IMR-90 (cell line): ENCODE results near the gene COMMD1. TPM values are rescaled to one million over a fixed set of nuclear protein-coding genes. Genes with fewer than 3 reads are reported as not detected.

ENCODE experiments used
- ATAC-seq: fragments of 200-7000 bp; cut with Tn5 transposase; 2 replicates; pipeline ENCODE4 v1.9.1; 2020; ENCODE audit warnings: low read depth, mild to moderate bottlenecking, moderate library complexity
- BruUV-seq: library from RNA; stranded (reverse); fragments of 400-500 nt; replicated peaks from 2 replicates; lab custom pipeline; 2021; lab: Mats Ljungman, UMichigan
- CTCF ChIA-PET: fragments of 300-600 bp; formaldehyde crosslinking; extraction: SDS; loops from one replicate; lab custom pipeline; 2021; ENCODE audit warnings: antibody characterized with exemption; lab: Yijun Ruan, JAX
- POLR2A ChIA-PET: fragments of 300-600 bp; sonication (Branson Sonifier 250); formaldehyde crosslinking; loops from one replicate; lab custom pipeline; 2022; ENCODE audit warnings: antibody characterized with exemption; ENCODE audit not compliant: unreplicated experiment; lab: Charles Lee
- DNase-seq: peaks from one replicate; pipeline ENCODE4 v3.0.0; 2013
- H2AFZ ChIP-seq: replicated peaks from 2 replicates; pipeline ENCODE3; 2013; ENCODE audit warnings: low read length, mild to moderate bottlenecking; ENCODE audit not compliant: poor library complexity
- H2AK5ac ChIP-seq: 2 replicates; pipeline ENCODE4 v1.6.1; 2013; ENCODE audit warnings: low read depth, low read length, inconsistent platforms
- H2AK9ac ChIP-seq: replicated peaks from 2 replicates; pipeline ENCODE3; 2013; ENCODE audit warnings: mild to moderate bottlenecking, low read depth, low read length, moderate library complexity; ENCODE audit not compliant: poor library complexity
- H2BK120ac ChIP-seq: 2 replicates; pipeline ENCODE4 v1.6.1; 2013; ENCODE audit warnings: low read depth, low read length, inconsistent platforms
- H2BK15ac ChIP-seq: 3 replicates; pipeline ENCODE4 v1.6.1; 2013; ENCODE audit warnings: low read depth, low read length, inconsistent platforms
- H2BK20ac ChIP-seq: 2 replicates; pipeline ENCODE4 v1.6.1; 2013; ENCODE audit warnings: low read depth, mild to moderate bottlenecking, inconsistent platforms, low read length, moderate library complexity
- H2BK5ac ChIP-seq: 2 replicates; pipeline ENCODE4 v1.6.1; 2013; ENCODE audit warnings: mild to moderate bottlenecking, low read depth, low read length, inconsistent platforms; ENCODE audit not compliant: poor library complexity, severe bottlenecking
- H3K14ac ChIP-seq: replicated peaks from 2 replicates; pipeline ENCODE4 v1.6.1; 2013; ENCODE audit warnings: low read depth, low read length, inconsistent platforms
- H3K18ac ChIP-seq: 2 replicates; pipeline ENCODE4 v1.6.1; 2013; ENCODE audit warnings: low read depth, low read length, control low read depth
- H3K23ac ChIP-seq: 2 replicates; pipeline ENCODE4 v1.6.1; 2013; ENCODE audit warnings: low read depth, low read length, inconsistent platforms
- H3K27ac ChIP-seq: 2 replicates; pipeline ENCODE4 v1.5.1; 2013; ENCODE audit warnings: mild to moderate bottlenecking, control low read depth, low read length; ENCODE audit not compliant: insufficient read depth
- H3K27me3 ChIP-seq: 2 replicates; pipeline ENCODE4 v1.6.1; 2013; ENCODE audit warnings: low read length; ENCODE audit not compliant: control insufficient read depth, insufficient read depth
- H3K36me3 ChIP-seq: 2 replicates; pipeline ENCODE4 v1.6.1; 2013; ENCODE audit warnings: low read length, mixed read lengths; ENCODE audit not compliant: control insufficient read depth, insufficient read depth
- H3K4ac ChIP-seq: 2 replicates; pipeline ENCODE4 v1.6.1; 2013; ENCODE audit warnings: low read depth, low read length, inconsistent platforms
- H3K4me1 ChIP-seq: 2 replicates; pipeline ENCODE4 v1.6.1; 2013; ENCODE audit warnings: low read length, mixed read lengths; ENCODE audit not compliant: control insufficient read depth, insufficient read depth
- H3K4me2 ChIP-seq: 2 replicates; pipeline ENCODE4 v1.6.1; 2013; ENCODE audit warnings: low read depth, mild to moderate bottlenecking, control low read depth, low read length, moderate library complexity
- H3K4me3 ChIP-seq: 2 replicates; pipeline ENCODE4 v1.5.1; 2013; ENCODE audit warnings: low read depth, mild to moderate bottlenecking, control low read depth, low read length, moderate library complexity; ENCODE audit not compliant: insufficient read depth
- H3K56ac ChIP-seq: 2 replicates; pipeline ENCODE4 v1.6.1; 2013; ENCODE audit warnings: low read length, inconsistent platforms; ENCODE audit not compliant: insufficient read depth; ENCODE audit errors: extremely low read depth
- H3K79me1 ChIP-seq, 2 experiments: 2 replicates each; pipeline ENCODE4 v1.6.1; 2013; ENCODE audit warnings: low read length in 2 of 2, inconsistent platforms in 1 of 2, low read depth in 1 of 2
- H3K9ac ChIP-seq: 2 replicates; pipeline ENCODE4 v1.6.1; 2013; ENCODE audit warnings: low read depth, low read length, control low read depth
- H3K9me1 ChIP-seq: 2 replicates; pipeline ENCODE4 v1.6.1; 2013; ENCODE audit warnings: low read length, inconsistent platforms; ENCODE audit not compliant: insufficient read depth
- H3K9me3 ChIP-seq: 2 replicates; pipeline ENCODE4 v1.6.1; 2013; ENCODE audit warnings: low read length; ENCODE audit not compliant: control insufficient read depth, insufficient read depth
- H4K20me1 ChIP-seq: 2 replicates; pipeline ENCODE4 v1.6.1; 2013; ENCODE audit warnings: low read length, inconsistent platforms; ENCODE audit not compliant: insufficient read depth
- H4K5ac ChIP-seq: 2 replicates; pipeline ENCODE4 v1.6.1; 2013; ENCODE audit warnings: mild to moderate bottlenecking, low read depth, low read length, control low read depth
- H4K8ac ChIP-seq, 2 experiments: 2 replicates each; pipeline ENCODE4 v1.6.1; 2013; ENCODE audit warnings: low read depth in 2 of 2, low read length in 2 of 2, control low read depth in 1 of 2, inconsistent platforms in 1 of 2
- H4K91ac ChIP-seq: 2 replicates; pipeline ENCODE4 v1.6.1; 2013; ENCODE audit warnings: low read depth, low read length, inconsistent platforms; ENCODE audit not compliant: insufficient read depth
- BHLHE40 ChIP-seq: fragments of 150-350 bp; IDR thresholded peaks from 2 replicates; pipeline ENCODE4 v1.6.1; 2016; ENCODE audit warnings: mild to moderate bottlenecking, low read depth, low read length
- CEBPB ChIP-seq: IDR thresholded peaks from 2 replicates; pipeline ENCODE4 v1.6.1; 2012; ENCODE audit warnings: low read depth, low read length, improper control_type of control experiment
- CHD1 ChIP-seq: IDR thresholded peaks from 2 replicates; pipeline ENCODE4 v1.6.1; 2012; ENCODE audit warnings: low read depth, low read length, improper control_type of control experiment
- CTCF ChIP-seq: conservative IDR thresholded peaks from 2 replicates; pipeline ENCODE4 v1.5.1; 2012; ENCODE audit warnings: mild to moderate bottlenecking, low read depth, low read length, improper control_type of control experiment
- FOS ChIP-seq: fragments of 150-350 bp; IDR thresholded peaks from 2 replicates; pipeline ENCODE4 v1.6.1; 2016; ENCODE audit warnings: low read depth, low read length
- MAFK ChIP-seq: IDR thresholded peaks from 2 replicates; pipeline ENCODE4 v1.6.1; 2012; ENCODE audit warnings: low read depth, low read length, improper control_type of control experiment
- MAZ ChIP-seq: IDR thresholded peaks from 2 replicates; pipeline ENCODE4 v1.6.1; 2012; ENCODE audit warnings: low read depth, mild to moderate bottlenecking, low read length, improper control_type of control experiment, moderate library complexity, borderline replicate concordance
- MXI1 ChIP-seq: IDR thresholded peaks from 2 replicates; pipeline ENCODE4 v1.6.1; 2012; ENCODE audit warnings: low read depth, mild to moderate bottlenecking, low read length, moderate library complexity, borderline replicate concordance
- NFE2L2 ChIP-seq: fragments of 150-350 bp; IDR thresholded peaks from 2 replicates; pipeline ENCODE4 v1.6.1; 2016; ENCODE audit warnings: low read depth, mild to moderate bottlenecking, low read length
- POLR2A ChIP-seq: IDR thresholded peaks from 2 replicates; pipeline ENCODE4 v1.6.1; 2012; ENCODE audit warnings: mild to moderate bottlenecking, low read depth, low read length
- RAD21 ChIP-seq: IDR thresholded peaks from 2 replicates; pipeline ENCODE4 v1.6.1; 2012; ENCODE audit warnings: low read length, improper control_type of control experiment
- RCOR1 ChIP-seq: IDR thresholded peaks from 2 replicates; pipeline ENCODE4 v1.6.1; 2012; ENCODE audit warnings: mild to moderate bottlenecking, low read length, improper control_type of control experiment; ENCODE audit not compliant: insufficient replicate concordance
- RFX5 ChIP-seq: IDR thresholded peaks from 2 replicates; pipeline ENCODE4 v1.8.0; 2012; ENCODE audit warnings: low read depth, mild to moderate bottlenecking, low read length, moderate library complexity
- SMC3 ChIP-seq: fragments of 150-350 bp; IDR thresholded peaks from 2 replicates; pipeline ENCODE4 v1.6.1; 2016; ENCODE audit warnings: low read depth, mild to moderate bottlenecking, antibody characterized with exemption, low read length, moderate library complexity
- USF2 ChIP-seq: fragments of 150-350 bp; IDR thresholded peaks from 2 replicates; pipeline ENCODE4 v1.6.1; 2017; ENCODE audit warnings: mild to moderate bottlenecking, antibody characterized with exemption, low read length, low read depth
- WGBS, 2 experiments: methylation state at CpG; one replicate each; pipeline versions ENCODE4 v1.1.5 to v1.1.7; 2013; ENCODE audit warnings: missing lambda C conversion rate in 2 of 2; ENCODE audit not compliant: insufficient read length in 1 of 2; ENCODE audit errors: extremely low coverage in 2 of 2; 5-methylcytosine and 5-hydroxymethylcytosine counted together
- dilution Hi-C: fragments of 300-500 bp; cut with HindIII; formaldehyde crosslinking; loops from one replicate; pipeline ENCODE4 v1.14.3; 2018; ENCODE audit warnings: low sequenced_read_pairs; ENCODE audit not compliant: unreplicated experiment
- in situ Hi-C: fragments of 300-500 bp; cut with MboI; formaldehyde crosslinking; loops from 3 replicates; pipeline ENCODE4 v1.14.3; 2019; ENCODE audit warnings: low sequenced_read_pairs, inconsistent platforms, mixed read lengths
- intact Hi-C: fragments of 100-400 bp; cut with micrococcal nuclease; formaldehyde crosslinking; loops from 2 replicates; pipeline ENCODE4 v1.10.0; 2022
- polyA plus RNA-seq, 3 experiments: library from polyadenylated mRNA; depleted of rRNA; stranded (reverse); fragments of >200 nt; gene quantifications; 2 replicates each; pipeline ENCODE4 v1.2.3, GENCODE V29; 2012; ENCODE audit warnings: low replicate concordance in 1 of 3
- total RNA-seq: library from RNA; depleted of rRNA; stranded (reverse); fragments of >200 nt; gene quantifications from 2 replicates; pipeline ENCODE4 v1.2.3, GENCODE V29; 2012

COMMD1 gene
- total and polyA plus RNA-seq, 2 of the 4 experiments (the other 2 are of a cell fraction): 42.8 to 60.4 TPM

- no peak for TF ChIP-seq RCOR1
These were observed 43.4 kb downstream of the COMMD1 start (continued) for GRCh38 chr2:61948661-61949457.

- Histone ChIP-seq H4K8ac (no peak overlapping the region), H2AK5ac (no peak overlapping the region), H4K5ac (no peak overlapping the region), H3K56ac (no peak overlapping the region), H4K91ac (no peak overlapping the region), H3K27ac (no peak overlapping the region), H3K9ac (no peak overlapping the region), H2BK20ac (peak overlapping the region; percentile 18; the same call in 1 of the 2 replicates), H3K23ac (no peak overlapping the region), H3K4me3 (no peak overlapping the region), H3K79me1 (peaks cover 5 to 15% of the 10 kb centered on the region in 2 experiments; a peak in 3 of 4 replicates), H2AK9ac (no peak overlapping the region), H3K18ac (no peak overlapping the region), H3K14ac (no peak overlapping the region), H2BK15ac (no peak overlapping the region), H2BK120ac (no peak overlapping the region), H3K36me3 (no peaks in the 10 kb centered on the region), H4K20me1 (no peaks in the 10 kb centered on the region), H3K4ac (no peak overlapping the region), H3K4me2 (no peak overlapping the region), H2BK5ac (no peak overlapping the region), H3K9me1 (no peaks in the 10 kb centered on the region; the same call in 1 of the 2 replicates), H3K27me3 (no peaks in the 10 kb centered on the region), H2AFZ (no peak overlapping the region), H3K9me3 (peaks cover 3% of the 10 kb centered on the region; the same call in 1 of the 2 replicates), H3K4me1 (peaks cover 10% of the 10 kb centered on the region)
- CTCF ChIA-PET: no interaction called here
- in situ Hi-C loops: no loop called here
- ATAC-seq (no peak), DNase-seq (no peak)
- no CpG with 5 or more reads among the region's 1 CpG for WGBS, 2 experiments
- no TSS peak for BruUV-seq
- dilution Hi-C loops: no loop called here
- intact Hi-C loops: no loop called here
- POLR2A ChIA-PET: no interaction called here
- TF ChIP-seq SMC3 (no peak), USF2 (no peak), MAFK (no peak), POLR2A (no peak), CEBPB (no peak), NFE2L2 (no peak), RFX5 (no peak), RCOR1 (no peak), RAD21 (no peak), FOS (no peak), CHD1 (no peak), BHLHE40 (no peak), MAZ (no peak), MXI1 (no peak), CTCF (no peak)
These were observed 43.9 kb downstream of the COMMD1 start for GRCh38 chr2:61949458-61949713.
